ENCODE results near the gene CCDC7.

- TF ChIP-seq CTCF (IDR thresholded peaks at IDR 0.05) (no peak), REST (IDR thresholded peaks at IDR 0.05; ENCODE audit: insufficient read depth in 1 of 2, low read depth in 2 of 2, low read length in 1 of 2) (no peak)
Observed at GRCh38 chr10:32738958-32739357, 293.0 kb downstream of the CCDC7 start.
